Tibial artery (tissue), 4 donors: ENCODE data around the gene AGPAT2.

Experiments used
- DNase-seq, 2 donors: peaks; one replicate each; pipeline ENCODE4 v3.0.0-alpha.2; 2019
- H3K27ac ChIP-seq, 2 donors: fragments of 200-600 bp; sonication (generic) in 1 of 2; 1 replicate in 1 of 2; 2 replicates in 1 of 2; pipeline ENCODE4 v1.5.1; 2018 to 2019; ENCODE audit warnings: mild to moderate bottlenecking in 1 of 2
- H3K27me3 ChIP-seq, 2 donors: fragments of 200-600 bp; sonication (generic) in 1 of 2; one replicate each; pipeline versions ENCODE4 v1.5.1 to v1.6.0; 2016 to 2019
- H3K36me3 ChIP-seq, 3 donors: fragments of 200-600 bp; sonication (generic) in 2 of 3; one replicate each; pipeline ENCODE4 v1.5.1; 2016 to 2019; ENCODE audit warnings: mild to moderate bottlenecking in 2 of 3
- H3K4me1 ChIP-seq, 4 donors: fragments of 200-600 bp; sonication (generic) in 2 of 4; 1 replicate in 3 of 4; 2 replicates in 1 of 4; pipeline ENCODE4 v1.5.1; 2016 to 2019
- H3K4me3 ChIP-seq, 2 donors: fragments of 200-600 bp; sonication (generic) in 1 of 2; 1 replicate in 1 of 2; 2 replicates in 1 of 2; pipeline ENCODE4 v1.5.1; 2018 to 2019; ENCODE audit warnings: mild to moderate bottlenecking in 2 of 2
- H3K9me3 ChIP-seq, 3 donors: fragments of 200-600 bp; sonication (generic) in 1 of 3; one replicate each; pipeline ENCODE4 v1.5.1; 2016 to 2019
- CTCF ChIP-seq, 2 experiments: fragments of 200-600 bp in 1 of 2; fragments of 450-650 bp in 1 of 2; IDR thresholded peaks; one replicate each; pipeline ENCODE4 v1.5.1; 2017 to 2019; ENCODE audit warnings: antibody characterized with exemption in 2 of 2, mild to moderate bottlenecking in 1 of 2, moderate library complexity in 1 of 2
- intact Hi-C: fragments of 100-400 bp; cut with DNase I; formaldehyde crosslinking; loops from one replicate; pipeline ENCODE4 v1.15.0; 2023; ENCODE audit warnings: low total_unique reads

The AGPAT2 gene

GRCh38 chr9:136694163-136694871 lies 7.1 kb upstream of the AGPAT2 start:
- H3K36me3 ChIP-seq = no peaks in the 10 kb centered on the region
- intact Hi-C loops = no loop called here
- no peak overlapping the region for H3K27ac ChIP-seq
- DNase-seq = no peak
- peaks cover 0 to 25% (median 4%) of the 10 kb centered on the region in 4 donors for H3K4me1 ChIP-seq
- no peaks in the 10 kb centered on the region for H3K9me3 ChIP-seq
- peak; percentile 29 to 37 for TF ChIP-seq CTCF (IDR thresholded peaks at IDR 0.05)
- no peak overlapping the region for H3K4me3 ChIP-seq
- peaks cover 0 to 39% of the 10 kb centered on the region in 2 donors for H3K27me3 ChIP-seq

DNA sequence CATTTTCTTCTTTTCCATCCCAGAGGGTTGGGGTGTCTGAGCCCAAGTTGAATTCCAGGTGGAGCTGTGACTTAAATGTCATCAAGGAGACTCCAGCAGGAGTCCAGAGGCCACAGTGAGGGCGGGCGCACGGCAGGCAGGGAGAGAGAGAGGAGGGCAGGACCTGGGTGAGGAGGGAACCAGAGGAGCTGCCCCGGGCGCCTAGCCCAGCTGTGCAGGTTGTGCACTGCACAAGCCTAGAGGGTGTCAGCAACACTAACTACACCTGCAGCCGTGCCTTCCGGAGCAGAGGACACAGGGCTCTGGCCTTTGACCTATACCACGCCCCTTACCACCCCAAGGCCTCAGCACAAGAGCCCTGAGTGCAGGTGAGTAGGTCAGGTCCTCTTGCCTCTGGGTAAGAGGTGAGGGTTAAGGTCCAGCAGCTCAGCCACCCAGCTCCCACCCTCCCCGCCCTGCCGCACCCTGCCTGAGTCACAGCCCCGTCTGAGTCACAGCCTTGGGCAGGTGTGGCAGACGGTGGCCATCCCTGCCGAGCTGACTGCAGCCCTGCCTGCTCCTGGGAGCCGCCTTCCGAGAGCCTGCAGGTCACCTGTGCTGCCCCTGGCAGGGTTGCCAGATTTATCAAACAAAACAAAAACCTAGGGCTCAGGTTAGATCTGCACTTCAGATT lies 6.4 kb upstream of the AGPAT2 start:
- peaks cover 0 to 36% of the 10 kb centered on the region in 2 donors for H3K27me3 ChIP-seq
- peaks cover 0 to 29% (median 4%) of the 10 kb centered on the region in 4 donors for H3K4me1 ChIP-seq
- intact Hi-C loops = no loop called here
- H3K27ac ChIP-seq = no peak overlapping the region
- H3K9me3 ChIP-seq = no peaks in the 10 kb centered on the region
- H3K36me3 ChIP-seq = no peaks in the 10 kb centered on the region
- no peak overlapping the region for H3K4me3 ChIP-seq
- no peak for TF ChIP-seq CTCF (IDR thresholded peaks at IDR 0.05)
- no peak for DNase-seq

DNA sequence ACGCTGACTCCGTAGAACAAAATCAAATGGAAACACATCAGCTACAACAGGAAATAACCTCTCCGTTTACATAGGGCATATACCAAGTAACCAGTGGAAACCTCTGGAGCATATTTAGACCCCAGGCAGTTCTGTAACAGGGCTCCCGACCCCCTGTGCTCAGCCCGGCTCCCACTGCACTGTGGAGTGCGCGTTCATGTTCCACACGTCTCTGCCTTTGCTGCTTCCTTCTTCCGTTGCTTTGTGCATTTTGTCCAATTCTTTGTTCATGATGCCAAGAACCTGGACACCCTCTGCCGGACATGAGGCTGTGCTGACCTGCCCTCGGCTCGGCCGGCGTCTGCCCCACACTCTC lies 5.9 kb upstream of the AGPAT2 start:
- Histone ChIP-seq H3K9me3 (no peaks in the 10 kb centered on the region), H3K4me1 (peaks cover 0 to 30% (median 4%) of the 10 kb centered on the region in 4 donors), H3K4me3 (no peak overlapping the region), H3K27me3 (peaks cover 0 to 36% of the 10 kb centered on the region in 2 donors), H3K27ac (no peak overlapping the region), H3K36me3 (no peaks in the 10 kb centered on the region)
- intact Hi-C loops = no loop called here
- DNase-seq = no peak
- no peak for TF ChIP-seq CTCF (IDR thresholded peaks at IDR 0.05)

- H3K27ac ChIP-seq = no peak overlapping the region
- no peaks in the 10 kb centered on the region for H3K36me3 ChIP-seq
- H3K4me1 ChIP-seq = peaks cover 0 to 36% (median 4%) of the 10 kb centered on the region in 4 donors
- no peak overlapping the region for H3K4me3 ChIP-seq
- DNase-seq = no peak
- no peak for TF ChIP-seq CTCF (IDR thresholded peaks at IDR 0.05)
- H3K27me3 ChIP-seq = peaks cover 0 to 32% of the 10 kb centered on the region in 2 donors
- no peaks in the 10 kb centered on the region for H3K9me3 ChIP-seq
- intact Hi-C loops = no loop called here
Observed at GRCh38 chr9:136692185-136693134, 5.2 kb upstream of the AGPAT2 start.

GRCh38 chr9:136691316-136692184 lies 4.3 kb upstream of the AGPAT2 start:
- no peak for TF ChIP-seq CTCF (IDR thresholded peaks at IDR 0.05)
- DNase-seq = no peak

More at GRCh38 chr9:136691316-136692184, 4.3 kb upstream of the AGPAT2 start:
- H3K27me3 ChIP-seq = peaks cover 0 to 26% of the 10 kb centered on the region in 2 donors
- no peak overlapping the region for H3K27ac ChIP-seq
- H3K9me3 ChIP-seq = no peaks in the 10 kb centered on the region
- peaks cover 0 to 44% (median 7%) of the 10 kb centered on the region in 4 donors for H3K4me1 ChIP-seq
- H3K36me3 ChIP-seq = no peaks in the 10 kb centered on the region
- no peak overlapping the region for H3K4me3 ChIP-seq
- intact Hi-C loops = no loop called here
